Astrocyte of the cerebellum (primary cell): ENCODE results near the gene TCF15.

Experiments
- DNase-seq: peaks from one replicate; pipeline ENCODE4 v3.0.0-alpha.2; 2011; ENCODE audit warnings: low read depth
- H3K4me3 ChIP-seq: 2 replicates; pipeline ENCODE4 v1.5.1; 2011; ENCODE audit warnings: mild to moderate bottlenecking, low read depth, low read length, moderate library complexity
- in situ Hi-C: cut with HindIII; loops from 2 replicates; pipeline ENCODE4 v1.10.0; 2017; ENCODE audit warnings: low sequenced_read_pairs
- TF ChIP-seq, protein P1 (sequence below): IDR thresholded peaks from 2 replicates; pipeline ENCODE4 v1.5.1; 2012; ENCODE audit warnings: low read length, low read depth, moderate library complexity, mild to moderate bottlenecking; ENCODE audit errors: missing control alignments

Gene TCF15

DNA sequence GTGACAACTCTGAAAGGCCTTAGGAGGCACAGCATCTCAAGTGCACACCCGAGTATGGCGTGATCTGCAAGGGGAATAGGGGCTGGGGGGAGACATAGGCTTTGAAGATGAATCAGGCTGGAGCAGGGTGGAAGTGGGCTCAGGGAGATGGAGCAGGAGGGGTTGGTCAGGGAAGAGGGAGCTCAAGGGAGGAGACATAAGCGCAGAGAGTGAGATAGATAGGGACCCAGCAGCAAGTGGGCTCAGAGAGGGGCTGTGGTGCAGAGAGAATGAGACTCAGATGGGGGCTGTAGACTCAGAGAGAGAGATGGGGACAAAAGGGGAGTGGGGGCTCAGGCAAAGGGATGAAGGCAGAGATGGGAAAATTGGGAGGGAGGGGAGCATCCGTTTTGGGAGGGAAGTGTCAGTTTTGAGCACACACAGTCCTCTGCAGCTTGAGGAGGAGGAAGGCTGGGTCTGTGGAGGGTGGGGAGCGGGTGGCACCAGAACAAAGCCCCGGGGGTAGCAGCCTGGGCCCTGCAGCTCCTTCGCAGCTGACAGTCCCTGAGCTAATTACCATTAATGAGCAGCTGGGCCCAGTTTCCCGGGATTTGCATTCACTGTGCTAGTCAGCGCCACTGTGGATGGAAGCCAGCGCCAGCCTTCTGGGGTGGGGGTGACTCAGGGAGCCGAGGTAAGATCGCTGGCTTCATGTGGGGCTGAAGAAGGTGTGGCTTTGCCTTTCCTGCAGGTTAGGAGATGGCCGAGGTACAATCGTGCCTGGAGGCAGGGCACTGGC, 24.2 kb upstream of the TCF15 start:
- DNase-seq: no peak
- in situ Hi-C loops: no loop called here
- H3K4me3 ChIP-seq: no peak overlapping the region

DNA sequence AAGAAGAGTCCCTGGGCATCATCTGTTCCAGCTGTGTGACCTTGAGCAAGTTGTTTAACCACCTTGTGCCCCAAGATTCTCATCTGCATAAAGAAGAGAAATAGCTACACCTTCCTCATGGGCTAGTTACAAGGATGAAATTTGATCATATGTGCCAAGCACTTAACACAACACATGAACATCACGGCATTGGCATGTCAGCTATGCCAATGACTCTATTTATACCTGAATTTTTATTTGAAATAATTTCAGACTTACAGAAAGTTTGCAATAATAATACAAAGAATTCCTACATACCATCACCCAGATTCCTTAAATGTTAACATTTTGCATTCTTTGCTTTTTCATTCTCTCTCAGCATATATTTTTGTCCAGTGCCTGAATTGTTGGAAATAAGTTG, 21.0 kb upstream of the TCF15 start:
- H3K4me3 ChIP-seq: no peak overlapping the region
- TF ChIP-seq, protein P1, sequence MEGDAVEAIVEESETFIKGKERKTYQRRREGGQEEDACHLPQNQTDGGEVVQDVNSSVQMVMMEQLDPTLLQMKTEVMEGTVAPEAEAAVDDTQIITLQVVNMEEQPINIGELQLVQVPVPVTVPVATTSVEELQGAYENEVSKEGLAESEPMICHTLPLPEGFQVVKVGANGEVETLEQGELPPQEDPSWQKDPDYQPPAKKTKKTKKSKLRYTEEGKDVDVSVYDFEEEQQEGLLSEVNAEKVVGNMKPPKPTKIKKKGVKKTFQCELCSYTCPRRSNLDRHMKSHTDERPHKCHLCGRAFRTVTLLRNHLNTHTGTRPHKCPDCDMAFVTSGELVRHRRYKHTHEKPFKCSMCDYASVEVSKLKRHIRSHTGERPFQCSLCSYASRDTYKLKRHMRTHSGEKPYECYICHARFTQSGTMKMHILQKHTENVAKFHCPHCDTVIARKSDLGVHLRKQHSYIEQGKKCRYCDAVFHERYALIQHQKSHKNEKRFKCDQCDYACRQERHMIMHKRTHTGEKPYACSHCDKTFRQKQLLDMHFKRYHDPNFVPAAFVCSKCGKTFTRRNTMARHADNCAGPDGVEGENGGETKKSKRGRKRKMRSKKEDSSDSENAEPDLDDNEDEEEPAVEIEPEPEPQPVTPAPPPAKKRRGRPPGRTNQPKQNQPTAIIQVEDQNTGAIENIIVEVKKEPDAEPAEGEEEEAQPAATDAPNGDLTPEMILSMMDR: no peak
- in situ Hi-C loops: no loop called here
- no peak for DNase-seq

More for the DNA sequence above, 24.2 kb upstream of the TCF15 start:
- TF ChIP-seq, protein P1: no peak

DNA sequence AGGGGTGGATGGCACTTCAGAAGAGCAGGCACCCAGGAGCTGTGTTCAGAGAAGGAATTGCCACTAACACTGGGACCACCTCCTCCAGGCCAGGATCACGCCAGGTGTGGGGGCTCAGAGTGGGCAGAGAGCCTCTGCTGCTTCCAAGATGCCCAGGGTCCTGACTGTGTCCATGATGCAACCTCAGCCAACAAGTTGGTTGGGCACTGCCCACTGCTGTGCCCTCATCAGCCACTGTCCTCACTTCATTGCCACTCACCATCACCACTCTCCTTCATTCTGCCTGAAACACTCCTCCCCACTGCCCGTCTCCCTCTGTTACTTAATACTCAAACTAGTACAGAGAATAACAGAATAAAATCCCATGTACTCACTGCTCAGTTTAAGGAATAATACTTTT, 16.5 kb upstream of the TCF15 start:
- DNase-seq: no peak
- TF ChIP-seq, protein P1: no peak
- no peak overlapping the region for H3K4me3 ChIP-seq
- in situ Hi-C loops: no loop called here

DNA sequence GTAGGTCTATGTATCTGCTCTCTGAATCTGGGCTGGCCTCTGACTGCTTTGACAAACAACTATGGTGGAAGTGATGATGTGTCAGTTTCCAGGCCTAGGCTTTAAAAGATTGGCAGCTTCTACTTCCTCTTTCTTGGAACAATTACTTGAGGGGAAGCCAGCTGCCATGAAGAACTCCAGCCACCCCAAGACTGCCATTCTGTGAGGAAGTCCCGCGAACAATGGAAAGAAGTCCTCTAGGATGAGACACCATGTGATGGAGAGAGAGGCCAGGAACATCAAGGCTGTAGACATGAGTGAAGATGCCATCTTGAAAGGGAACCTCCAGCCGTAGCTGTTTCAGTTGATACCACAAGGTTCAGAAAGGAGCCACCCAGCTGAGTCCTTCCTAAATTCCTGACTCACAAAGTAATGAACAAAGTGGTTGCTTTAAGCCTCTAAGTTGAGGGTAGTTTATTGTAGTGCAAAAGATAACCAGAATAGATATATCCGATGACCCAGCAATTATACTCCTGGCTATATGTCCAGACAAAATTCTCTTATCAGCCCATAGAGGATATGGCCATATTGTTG, 15.3 kb upstream of the TCF15 start:
- TF ChIP-seq, protein P1: no peak
- H3K4me3 ChIP-seq: no peak overlapping the region
- in situ Hi-C loops: no loop called here
- DNase-seq: no peak

DNA sequence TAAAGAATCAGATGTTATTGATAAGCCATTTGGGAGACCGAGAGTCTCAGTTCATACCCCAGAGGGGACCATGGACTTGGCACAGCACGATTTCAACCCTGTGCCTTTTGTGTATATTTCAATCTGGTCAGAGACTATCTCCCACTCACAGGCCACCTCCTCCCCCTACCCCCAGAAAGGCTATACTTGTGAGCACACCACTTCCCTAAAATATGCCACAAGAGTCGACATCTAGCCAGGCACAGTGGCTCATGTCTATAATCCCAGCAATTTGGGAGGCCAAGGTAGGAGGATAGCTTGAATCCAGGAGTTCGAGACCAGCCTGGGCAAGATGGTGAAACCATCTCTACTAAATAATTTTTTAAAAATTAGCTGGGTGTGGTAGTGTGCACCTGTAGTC, 13.6 kb upstream of the TCF15 start:
- in situ Hi-C loops: no loop called here
- TF ChIP-seq, protein P1: no peak
- H3K4me3 ChIP-seq: no peak overlapping the region
- DNase-seq: no peak

DNA sequence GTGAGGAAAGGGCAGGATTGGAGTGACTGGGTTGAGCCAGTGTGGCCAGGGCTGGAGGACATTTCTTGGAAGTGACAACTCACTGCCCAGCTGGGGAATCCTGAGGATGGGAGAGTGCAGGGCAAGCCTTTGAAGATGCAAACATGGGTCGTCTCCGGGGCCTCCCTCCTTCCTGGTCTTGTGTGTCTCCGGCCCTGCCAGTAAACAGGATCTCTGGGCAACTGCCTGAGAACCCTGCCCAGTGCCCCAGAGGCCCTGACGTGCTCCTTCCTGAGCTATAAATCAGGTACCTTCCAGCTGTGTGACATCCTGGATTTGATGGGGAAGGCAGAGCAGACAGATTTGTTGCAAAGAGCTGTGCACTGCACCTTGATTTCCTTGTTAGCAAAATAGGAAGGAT, 12.9 kb upstream of the TCF15 start:
- in situ Hi-C loops: no loop called here
- TF ChIP-seq, protein P1: no peak
- no peak for DNase-seq
- no peak overlapping the region for H3K4me3 ChIP-seq
